ENCODE measurements around the gene DPYD. TPM values are rescaled to one million over a fixed set of nuclear protein-coding genes. Genes with fewer than 3 reads are reported as not detected.

DPYD gene
- total and polyA plus RNA-seq, 10 of the 15 experiments (the other 5 are each of a cell fraction or from before 2014, with no cell fraction given): 5.7 to 23.8 (median 10.2) TPM

GRCh38 chr1:97506368-97506767 lies 414.5 kb downstream of the DPYD start:
- H3K4me2 ChIP-seq (ENCODE audit: control insufficient read depth, insufficient read depth): no peak overlapping the region
- ChIA-PET POLR2A (no interaction called here), CTCF (interaction anchor here (0.8 to 2.9 kb wide), 4 partner anchors 19 to 263 kb away, joined by 3 to 9 read pairs (median 7); no protein-coding TSS in a partner anchor), RAD21 (ENCODE audit: unreplicated experiment) (interaction anchor here (0.8 to 1.7 kb wide), 6 partner anchors 19 to 263 kb away, joined by 3 to 10 read pairs (median 4); no protein-coding TSS in a partner anchor), SMC1A (ENCODE audit: uncharacterized antibody, unreplicated experiment) (interaction anchor here (1.0 to 4.1 kb wide), 11 partner anchors 10 to 264 kb away, joined by 3 to 20 read pairs (median 6); no protein-coding TSS in a partner anchor)
- H3K4me1 ChIP-seq (ENCODE audit: control insufficient read depth, insufficient read depth, low read length): no peaks in the 10 kb centered on the region
- no peak overlapping the region for H3K27ac ChIP-seq (ENCODE audit: control insufficient read depth, insufficient read depth)
- no peaks in the 10 kb centered on the region for H3K79me2 ChIP-seq (ENCODE audit: control insufficient read depth, insufficient read depth, low read length)
- H4K20me1 ChIP-seq (ENCODE audit: control insufficient read depth, insufficient read depth): no peaks in the 10 kb centered on the region
- no peak for DNase-seq (ENCODE audit: low read depth, low spot score)
- no TSS peak for BruUV-seq (replicated peaks)
- peak; percentile 64 for ATAC-seq
- H3K9me3 ChIP-seq (replicated peaks; ENCODE audit: control insufficient read depth, insufficient read depth, low read length): no peaks in the 10 kb centered on the region; the same call in 2 of the 3 replicates
- WGBS (ENCODE audit: insufficient coverage, insufficient replicate concordance, low lambda C conversion rate, missing lambda C conversion rate): 43% methylated on average over 1 of the region's 1 CpG
- no peaks in the 10 kb centered on the region for H3K36me3 ChIP-seq (ENCODE audit: control insufficient read depth in 2 of 2, insufficient read depth in 2 of 2, low read length in 1 of 2)
- H3K9ac ChIP-seq (ENCODE audit: control insufficient read depth, insufficient read depth, low read length): no peak overlapping the region
- H3K27me3 ChIP-seq (replicated peaks in 1 of 2; ENCODE audit: control insufficient read depth in 2 of 2, insufficient read depth in 2 of 2, low read length in 1 of 2): no peaks in the 10 kb centered on the region
- TF ChIP-seq NRF1 (conservative IDR thresholded peaks at IDR 0.05; ENCODE audit: low read depth, low read length): no peak
- no peak for TF ChIP-seq HSF1 (IDR thresholded peaks at IDR 0.05; ENCODE audit: low read depth, low read length)
- TF ChIP-seq ZBTB4 (CRISPR knock-in tag; IDR thresholded peaks at IDR 0.05): no peak
- TF ChIP-seq IKZF1 (conservative IDR thresholded peaks at IDR 0.05): no peak
- TF ChIP-seq MTA2 (IDR thresholded peaks at IDR 0.05; ENCODE audit: low read depth): peak; percentile 77; the same call in 1 of the 2 replicates
- in situ Hi-C loops (cut with MboI): no loop called here
- FAIRE-seq: no peak
- no peak overlapping the region for H3K4me3 ChIP-seq
- no peak overlapping the region for H2AFZ ChIP-seq (ENCODE audit: control insufficient read depth, low read depth, low read length)
- intact Hi-C loops (cut with micrococcal nuclease; ENCODE audit: unreplicated experiment): loop anchor here (5.0 kb wide), 3 partner anchors 44 to 344 kb away; no protein-coding TSS in a partner anchor

Measured in GM12878 (cell line).